Chondrocyte (in vitro differentiated cells): Measurements from ENCODE around the gene SCP2. TPM values are rescaled to one million over a fixed set of nuclear protein-coding genes. Genes with fewer than 3 reads are reported as not detected.

ENCODE experiments used
- DNase-seq: peaks from one replicate; pipeline ENCODE4 v3.0.0; 2021; ENCODE audit warnings: mixed read lengths, low spot score
- H3K27ac Mint-ChIP-seq: one replicate; pipeline ENCODE4 v1.8.0; 2021; ENCODE audit warnings: mild to moderate bottlenecking, moderate library complexity, mixed read lengths; ENCODE audit not compliant: unreplicated experiment
- H3K27me3 Mint-ChIP-seq: 2 replicates; pipeline ENCODE4 v1.8.0; 2021; ENCODE audit warnings: low read depth, mixed read lengths
- H3K36me3 Mint-ChIP-seq: 2 replicates; pipeline ENCODE4 v1.8.0; 2021; ENCODE audit warnings: low read depth, mixed read lengths
- H3K4me1 Mint-ChIP-seq: 2 replicates; pipeline ENCODE4 v1.8.0; 2021; ENCODE audit warnings: low read depth, mild to moderate bottlenecking, mixed read lengths
- H3K4me3 Mint-ChIP-seq: one replicate; pipeline ENCODE4 v1.8.0; 2021; ENCODE audit warnings: mild to moderate bottlenecking, moderate library complexity, mixed read lengths; ENCODE audit not compliant: unreplicated experiment
- H3K9me3 Mint-ChIP-seq: 2 replicates; pipeline ENCODE4 v1.8.0; 2021; ENCODE audit warnings: low read depth, mixed read lengths
- microRNA-seq: library from miRNA; unstranded; fragments of <30 nt; microRNA quantifications from one replicate; pipeline ENCODE4 v1.2.0, GENCODE V29; 2020; ENCODE audit warnings: borderline number of aligned reads
- total RNA-seq: library from RNA; stranded (reverse); gene quantifications from 3 replicates; pipeline ENCODE4 v1.2.1, GENCODE V29; 2021
- TF ChIP-seq, protein P1 (sequence below): fragments of 200-600 bp; sonication (generic); IDR thresholded peaks from 2 replicates; pipeline ENCODE4 v1.5.0; 2021; ENCODE audit warnings: antibody characterized with exemption, mild to moderate bottlenecking, moderate library complexity

SCP2 gene
- total RNA-seq, 1 donor from 2014 or later, result 87.4 TPM

DNA sequence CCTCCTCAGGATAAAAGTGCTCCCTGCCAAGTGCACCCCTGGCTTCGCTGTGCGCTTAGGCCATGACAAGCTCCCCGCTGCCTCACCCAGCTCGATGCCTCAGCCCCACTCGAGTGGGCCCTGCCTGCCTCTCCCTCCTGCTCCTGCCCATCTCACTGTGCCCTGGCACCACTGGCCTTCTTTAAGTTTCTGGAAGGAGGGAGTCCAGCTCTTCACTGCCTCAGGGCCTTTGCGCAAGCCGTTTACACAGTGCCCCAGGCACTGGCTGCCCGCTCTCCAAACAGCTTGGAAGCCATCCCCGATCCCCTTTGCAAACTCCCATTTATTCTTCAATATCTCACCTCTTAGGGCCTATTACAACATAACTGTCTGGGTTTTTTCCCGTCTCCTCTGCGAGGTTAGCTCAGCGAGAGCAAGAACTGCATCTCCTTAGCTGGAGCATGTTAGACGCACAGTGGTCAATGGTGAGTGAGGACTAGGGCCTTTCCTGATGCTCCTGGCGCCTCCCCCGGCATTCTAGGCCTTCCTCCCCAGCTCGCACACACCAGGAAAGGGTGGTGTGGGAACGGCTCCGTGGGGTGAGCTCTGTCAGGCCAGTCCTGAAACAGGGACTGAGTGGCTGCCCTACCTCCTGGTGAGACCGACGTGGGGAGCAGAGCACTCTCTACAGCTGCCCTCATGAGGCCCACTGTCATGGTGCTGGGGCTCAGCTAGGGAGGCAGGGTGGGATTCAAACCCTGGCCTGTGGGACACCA lies 166.9 kb downstream of the SCP2 start:
- Mint-ChIP-seq H3K4me3 (no peak overlapping the region), H3K9me3 (no peaks in the 10 kb centered on the region), H3K27me3 (no peaks in the 10 kb centered on the region), H3K27ac (no peak overlapping the region), H3K4me1 (peaks cover 6% of the 10 kb centered on the region), H3K36me3 (no peaks in the 10 kb centered on the region)
- TF ChIP-seq, protein P1, sequence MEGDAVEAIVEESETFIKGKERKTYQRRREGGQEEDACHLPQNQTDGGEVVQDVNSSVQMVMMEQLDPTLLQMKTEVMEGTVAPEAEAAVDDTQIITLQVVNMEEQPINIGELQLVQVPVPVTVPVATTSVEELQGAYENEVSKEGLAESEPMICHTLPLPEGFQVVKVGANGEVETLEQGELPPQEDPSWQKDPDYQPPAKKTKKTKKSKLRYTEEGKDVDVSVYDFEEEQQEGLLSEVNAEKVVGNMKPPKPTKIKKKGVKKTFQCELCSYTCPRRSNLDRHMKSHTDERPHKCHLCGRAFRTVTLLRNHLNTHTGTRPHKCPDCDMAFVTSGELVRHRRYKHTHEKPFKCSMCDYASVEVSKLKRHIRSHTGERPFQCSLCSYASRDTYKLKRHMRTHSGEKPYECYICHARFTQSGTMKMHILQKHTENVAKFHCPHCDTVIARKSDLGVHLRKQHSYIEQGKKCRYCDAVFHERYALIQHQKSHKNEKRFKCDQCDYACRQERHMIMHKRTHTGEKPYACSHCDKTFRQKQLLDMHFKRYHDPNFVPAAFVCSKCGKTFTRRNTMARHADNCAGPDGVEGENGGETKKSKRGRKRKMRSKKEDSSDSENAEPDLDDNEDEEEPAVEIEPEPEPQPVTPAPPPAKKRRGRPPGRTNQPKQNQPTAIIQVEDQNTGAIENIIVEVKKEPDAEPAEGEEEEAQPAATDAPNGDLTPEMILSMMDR, result no peak
- no peak for DNase-seq

DNA sequence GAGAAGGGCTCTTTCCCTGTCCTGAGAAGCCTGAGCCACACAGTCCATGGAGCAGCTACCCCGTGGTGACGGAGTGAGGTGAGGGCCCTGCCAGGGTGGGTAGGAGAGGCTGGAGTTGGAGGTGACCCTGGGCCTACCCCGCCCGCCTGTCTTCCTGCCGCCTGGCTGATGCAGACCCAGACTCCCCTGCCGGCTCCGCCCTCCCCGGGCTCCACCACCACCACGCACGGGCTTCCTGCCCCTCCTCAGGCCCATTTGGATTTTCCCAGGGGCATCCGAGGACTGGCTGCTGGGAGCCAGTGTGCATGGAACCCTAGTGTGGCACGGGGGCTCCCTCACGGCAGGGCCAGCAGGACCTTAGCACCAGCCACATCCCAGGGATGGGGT lies 167.4 kb downstream of the SCP2 start:
- Mint-ChIP-seq H3K4me3 (no peak overlapping the region), H3K36me3 (no peaks in the 10 kb centered on the region), H3K4me1 (peaks cover under 1% of the 10 kb centered on the region), H3K9me3 (no peaks in the 10 kb centered on the region), H3K27ac (no peak overlapping the region), H3K27me3 (no peaks in the 10 kb centered on the region)
- TF ChIP-seq, protein P1, result no peak
- DNase-seq, result no peak

Small RNA genes lying within 50 kb of the gene (microRNA-seq; reads per million reads assigned to microRNA genes)
- gene MIR1273F (not detected), gene MIR1273G (not detected), gene MIR5095 (not detected)

Other genes starting within 250 kb of the SCP2 start
- 23.7 to 24.1 TPM (median 23.8 TPM) in 3 replicates for gene COA7, start 228.9 kb upstream of the SCP2 start, total RNA-seq
- 36.3 to 42.1 TPM (median 38.3 TPM) in 3 replicates for gene ZYG11B, start 200.8 kb upstream of the SCP2 start, total RNA-seq
- 0.12 to 0.62 TPM (median 0.62 TPM) in 3 replicates for gene ZYG11A, start 84.5 kb upstream of the SCP2 start, total RNA-seq
- gene ECHDC2, start 5.5 kb upstream of the SCP2 start, total RNA-seq, result 9.4 to 41.7 TPM (median 39.5 TPM) in 3 replicates
- gene PODN, start 134.9 kb downstream of the SCP2 start, total RNA-seq, result 4.1 to 9.3 TPM (median 9.2 TPM) in 3 replicates
- gene SLC1A7, start 215.4 kb downstream of the SCP2 start, total RNA-seq, result not detected in 3 replicates